Limb (tissue), 2 donors: Measurements from ENCODE around the gene COL15A1.
A peak's percentile ranks its signal among the peaks of the same experiment; 100 is the strongest.
"Not testable (repeated sequence)": the region's sequence is repeated elsewhere in the genome, so short reads cannot be mapped to it uniquely, and the experiment has no call there.

Experiments used
- DNase-seq, 2 donors: peaks; one replicate each; pipeline ENCODE4 v3.0.0-alpha.2; 2016; ENCODE audit errors: extremely low spot score in 2 of 2

The COL15A1 gene

DNA sequence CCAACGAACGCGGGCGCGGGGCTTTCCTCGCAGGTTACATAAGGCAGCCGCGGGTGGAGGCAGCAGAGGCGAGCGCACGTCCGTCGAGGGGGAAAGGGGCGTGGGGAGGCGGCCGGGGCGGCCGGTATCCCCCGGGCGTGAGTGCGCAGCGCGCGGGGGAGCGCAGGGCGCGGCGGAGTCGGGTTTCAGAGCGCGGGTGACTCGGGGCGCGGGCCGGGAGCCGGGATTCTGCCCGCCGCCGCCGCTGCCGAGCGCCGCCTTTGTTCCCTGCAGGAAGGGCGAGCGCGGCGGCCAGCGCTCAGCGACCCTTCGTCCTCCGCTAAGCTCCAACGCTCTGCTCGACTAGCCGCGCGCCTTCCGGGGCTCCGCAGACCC is at the start of gene COL15A1:
Gene COL15A1 (plus strand): TSS at position 226 of the 375 bp plus-strand sequence. CDS start 155 bp downstream, outside the sequence.
- no peak for DNase-seq

GRCh38 chr9:98894171-98894570 is 49.5 kb upstream of the COL15A1 start:
- DNase-seq, result no peak

DNA sequence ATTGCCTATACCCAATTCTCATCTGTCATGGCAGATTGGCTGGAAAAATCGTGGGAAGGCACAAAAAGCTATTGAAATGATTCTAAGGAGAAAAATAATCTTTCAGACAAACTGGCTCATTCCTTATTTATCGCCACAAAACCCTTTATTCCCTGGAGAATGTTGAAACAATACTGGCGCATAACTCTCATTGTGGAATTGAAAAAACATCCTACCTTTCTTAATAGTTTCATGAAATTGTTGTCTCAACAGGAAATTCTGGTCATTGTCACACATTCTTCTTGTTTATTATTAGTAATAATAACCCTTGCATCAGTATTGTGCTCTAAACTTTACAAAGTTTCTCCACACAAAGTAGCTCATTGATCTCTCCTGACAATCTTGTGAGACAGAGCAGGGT is 48.9 kb upstream of the COL15A1 start:
- no peak for DNase-seq

DNA sequence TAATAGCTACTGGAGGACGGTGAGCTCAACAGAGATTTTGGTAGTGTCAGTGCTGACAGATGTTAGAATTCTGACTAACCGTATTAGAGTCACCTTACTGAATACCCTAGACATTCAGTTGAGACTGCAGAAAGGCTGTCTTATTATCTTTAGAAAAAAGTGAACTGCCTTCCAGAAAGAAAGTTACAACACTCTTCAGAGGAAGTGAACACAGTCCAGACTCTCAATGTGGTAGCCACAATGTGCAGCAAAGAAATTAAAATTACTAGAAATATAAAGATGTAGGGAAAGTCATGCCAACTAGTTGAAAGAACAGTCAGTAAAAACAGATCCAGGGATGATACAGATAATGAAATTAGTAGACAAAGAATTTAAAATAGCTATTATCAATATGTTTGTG is 47.1 kb upstream of the COL15A1 start:
- DNase-seq, result no peak

- DNase-seq, result no peak
These were observed 46.0 kb upstream of the COL15A1 start for GRCh38 chr9:98897745-98898144.

- DNase-seq, result peak; percentile 54 to 71
These were observed 44.2 kb upstream of the COL15A1 start for GRCh38 chr9:98899408-98900056.

DNA sequence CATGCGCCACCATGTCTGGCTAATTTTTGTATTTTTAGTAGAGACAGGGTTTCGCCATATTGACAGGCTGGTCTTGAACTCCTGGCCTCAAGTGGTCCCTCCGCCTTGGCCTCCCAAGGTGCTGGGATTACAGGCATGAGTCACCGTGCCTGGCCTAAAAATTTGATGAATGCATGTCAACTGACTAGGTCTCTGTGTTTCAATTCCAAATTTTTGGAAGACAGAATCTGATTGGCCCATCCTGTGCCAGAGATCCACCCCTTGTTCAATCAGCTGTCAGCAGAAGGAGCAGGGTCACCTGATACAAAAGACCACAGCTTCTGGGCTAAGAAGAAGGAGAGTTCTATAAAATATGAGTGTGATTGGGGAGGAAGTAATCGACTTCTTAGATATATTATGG is 43.5 kb upstream of the COL15A1 start:
- no peak for DNase-seq

GRCh38 chr9:98900725-98901124 is 43.0 kb upstream of the COL15A1 start:
- DNase-seq, result no peak

DNA sequence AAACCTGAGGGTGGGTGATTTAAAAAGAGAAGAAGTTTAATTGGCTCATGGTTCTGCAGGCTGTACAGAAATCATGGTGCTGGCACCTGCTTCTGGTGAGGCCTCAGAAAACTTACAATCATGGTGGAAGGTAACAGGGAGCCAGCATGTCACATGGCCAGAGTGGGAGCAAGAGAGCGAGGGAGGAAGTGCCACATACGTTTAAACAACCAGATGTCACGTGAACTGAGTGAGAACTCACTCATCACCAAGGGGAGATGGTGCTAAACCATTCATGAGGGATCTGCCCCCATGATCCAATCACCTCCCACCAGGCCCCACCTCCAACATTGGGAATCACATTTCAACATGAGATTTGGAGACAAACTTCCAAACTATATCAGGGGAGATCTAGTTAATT is 41.9 kb upstream of the COL15A1 start:
- DNase-seq, result not testable (repeated sequence)

DNA sequence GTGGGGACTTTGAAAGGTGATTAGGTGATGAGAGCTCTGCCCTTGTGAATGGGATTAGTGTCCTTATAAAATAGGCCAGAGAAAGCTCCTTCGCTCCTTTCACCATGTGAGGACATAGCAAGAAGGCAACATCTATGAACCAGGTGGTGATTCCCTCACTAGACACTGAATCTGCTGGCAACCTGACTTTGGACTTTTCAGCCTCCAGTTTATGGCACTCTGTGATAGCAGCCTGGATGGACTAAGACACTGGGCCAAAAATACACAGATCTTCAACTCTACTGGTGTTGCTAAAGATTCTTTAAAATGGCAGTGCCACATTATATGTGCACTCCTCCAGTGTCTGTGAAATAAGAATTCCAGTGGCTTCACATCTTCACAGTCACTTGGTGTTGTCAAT is 41.2 kb upstream of the COL15A1 start:
- DNase-seq, result no peak

DNA sequence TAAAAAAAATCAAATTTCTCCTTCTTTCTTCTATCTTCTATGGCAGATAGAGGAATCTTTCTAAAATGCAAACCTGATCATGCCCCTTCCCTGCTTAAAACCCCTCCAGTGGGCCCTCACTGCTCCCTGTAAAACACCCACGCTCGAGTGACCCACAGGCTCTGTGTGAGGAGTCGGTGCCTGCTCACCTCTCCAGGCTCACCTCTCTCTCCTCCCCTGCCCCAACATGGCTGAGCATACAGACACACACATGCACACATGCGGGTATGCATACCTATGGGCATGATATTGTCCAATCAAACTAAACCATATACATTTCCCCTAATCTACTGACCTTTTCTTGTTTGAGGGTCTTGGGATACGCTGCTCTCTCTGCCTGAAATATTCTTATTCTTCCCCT is 40.8 kb upstream of the COL15A1 start:
- no peak for DNase-seq

GRCh38 chr9:98903961-98904411 is 39.7 kb upstream of the COL15A1 start:
- DNase-seq, result no peak

DNA sequence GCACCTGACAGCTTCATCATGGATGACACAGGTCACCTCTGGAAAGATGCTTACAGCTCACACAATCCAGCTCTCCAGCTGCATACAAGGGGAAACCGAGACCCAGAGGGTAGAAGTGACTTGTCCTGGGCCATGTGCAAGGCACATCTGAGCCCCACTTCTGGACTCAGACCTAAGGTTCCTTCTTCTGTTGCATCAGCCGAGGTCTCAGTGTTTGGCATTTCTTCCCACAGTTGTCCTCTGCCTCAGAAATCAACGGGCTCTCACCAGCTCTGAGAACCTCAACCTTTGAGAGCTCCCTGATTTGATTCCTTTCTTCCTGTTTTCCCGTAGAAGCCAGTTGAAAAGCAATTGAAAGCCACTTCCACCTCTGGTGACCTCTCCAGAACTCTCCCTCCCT is 38.7 kb upstream of the COL15A1 start:
- DNase-seq, result no peak

DNA sequence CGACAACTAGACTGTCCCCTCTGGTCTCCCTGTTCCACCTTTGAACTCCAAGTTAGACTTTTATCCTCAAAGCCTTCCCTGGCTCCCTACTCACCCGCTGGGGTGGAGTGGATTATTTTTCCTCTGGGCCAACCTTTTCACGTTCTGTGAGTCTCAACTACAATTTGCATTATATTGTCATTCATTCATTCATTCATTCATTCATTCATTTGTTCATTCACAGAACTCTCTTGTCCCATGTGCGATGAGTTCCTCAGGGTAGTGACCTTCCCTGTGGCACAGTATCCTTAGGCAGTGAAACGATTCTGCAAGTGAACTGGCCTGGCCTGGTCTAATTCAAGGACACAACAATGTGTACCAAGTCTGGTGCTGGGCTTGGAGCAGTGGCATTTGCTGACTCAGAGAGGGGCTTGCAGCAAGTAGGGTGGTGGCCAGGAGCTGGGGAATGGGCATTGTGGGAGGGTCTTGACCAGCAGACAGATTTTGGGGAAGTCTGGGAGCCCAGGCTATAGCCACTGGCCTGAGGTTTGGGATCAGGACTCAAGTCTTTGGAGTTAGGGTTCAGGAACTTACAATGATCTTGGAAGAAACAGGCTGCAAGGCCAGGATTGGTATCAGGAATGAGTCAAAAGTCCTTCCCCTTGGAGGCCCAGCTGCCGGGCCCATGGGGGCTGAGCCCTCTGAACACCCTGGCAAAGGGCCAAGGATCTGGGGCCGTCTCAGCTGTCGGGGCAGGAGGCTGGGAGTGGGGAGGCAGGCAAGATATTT is 37.2 kb upstream of the COL15A1 start:
- DNase-seq, result peak in 1 of 2 donors; percentile 62

DNA sequence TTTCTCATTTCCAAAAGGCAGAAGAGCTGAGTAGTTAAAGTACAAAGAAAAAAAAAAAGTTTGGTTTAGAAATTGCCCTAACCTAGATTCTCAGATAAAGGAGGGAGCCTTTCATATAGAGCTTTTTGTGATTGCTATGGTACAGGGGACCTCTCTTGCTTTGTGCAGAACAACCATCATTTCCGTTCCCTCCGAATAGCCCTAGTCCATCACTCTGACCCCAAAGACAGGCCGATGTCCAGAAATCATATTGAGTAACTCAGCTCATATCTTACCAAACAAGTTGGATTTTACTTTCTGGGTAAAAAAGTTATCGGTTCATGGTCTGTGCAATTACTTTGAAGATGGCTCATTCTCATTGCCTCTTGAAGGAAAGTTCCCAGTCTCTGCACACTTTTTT is 36.7 kb upstream of the COL15A1 start:
- no peak for DNase-seq

DNA sequence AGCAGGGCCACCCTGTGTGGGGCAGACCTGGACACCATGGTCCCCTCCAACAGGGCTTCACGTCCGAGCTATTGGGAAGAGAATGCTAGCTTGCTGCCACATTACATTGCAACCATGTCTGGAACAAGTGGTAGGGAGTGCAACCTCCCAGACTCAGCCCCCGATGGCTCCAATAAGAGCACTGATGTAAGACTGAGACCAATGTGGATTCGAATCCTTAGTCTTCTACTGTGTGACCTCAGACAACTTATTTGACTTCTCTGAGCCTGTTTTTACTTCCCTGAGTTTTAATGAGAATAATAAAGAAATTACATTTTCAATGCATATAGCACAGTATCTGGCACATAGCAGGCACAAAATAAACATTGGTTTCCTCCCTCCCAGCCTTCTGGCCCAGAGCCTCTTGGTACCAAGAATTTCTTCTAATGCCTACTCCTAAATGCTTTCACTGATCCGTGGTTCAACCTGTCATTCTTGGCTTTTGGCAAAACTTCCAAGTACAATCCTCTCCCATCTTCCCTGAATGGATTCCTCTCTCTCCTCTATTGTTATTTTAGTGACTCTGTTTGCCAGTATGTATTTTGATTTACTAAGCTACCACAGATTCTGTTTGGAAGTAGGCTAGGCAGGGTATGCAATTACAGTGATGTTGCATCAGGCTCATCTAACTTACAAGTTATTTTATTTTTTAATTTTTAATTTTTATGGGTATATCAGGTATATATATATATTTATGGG is 34.6 kb upstream of the COL15A1 start:
- DNase-seq, result no peak

DNA sequence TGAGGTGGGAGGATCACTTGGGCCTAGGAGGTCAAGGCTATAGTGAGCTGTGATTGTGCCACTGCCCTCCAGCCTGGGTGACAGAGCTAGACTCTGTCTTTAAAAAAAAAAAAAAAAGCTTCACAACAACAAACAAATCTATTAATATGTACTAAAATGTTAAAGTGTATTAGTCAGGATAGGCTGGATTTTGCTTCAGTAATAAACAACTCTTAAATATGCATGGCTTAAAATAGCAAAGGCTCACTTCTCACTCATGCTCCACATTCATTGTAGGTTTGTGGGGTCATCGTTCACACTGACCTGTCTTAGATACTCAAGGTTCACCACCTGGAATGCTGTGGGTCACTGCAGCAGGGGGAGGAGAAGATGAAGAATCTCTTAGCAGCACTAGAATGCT is 33.8 kb upstream of the COL15A1 start:
- DNase-seq, result no peak

DNA sequence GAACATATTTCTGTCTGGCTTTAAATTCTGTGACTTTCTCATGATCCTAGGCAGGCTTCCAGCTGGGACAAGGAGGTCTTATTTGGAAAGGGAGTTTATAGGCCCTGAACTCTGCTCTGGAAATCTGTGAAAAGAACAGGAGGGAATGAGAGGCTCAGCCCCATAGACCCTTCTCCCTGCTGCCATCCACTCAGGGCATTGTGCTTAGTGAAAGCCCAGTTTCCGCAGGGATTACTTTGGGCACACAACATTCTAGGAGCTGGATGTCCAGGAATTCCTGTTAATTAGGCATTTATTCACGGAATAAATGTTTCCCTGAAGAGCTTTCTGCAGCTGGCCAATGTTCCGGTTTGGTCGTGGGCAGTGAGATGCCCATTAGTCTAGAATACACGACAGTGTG is 32.7 kb upstream of the COL15A1 start:
- no peak for DNase-seq

- DNase-seq, result not testable (repeated sequence)
These were observed 32.0 kb upstream of the COL15A1 start for GRCh38 chr9:98911738-98912137.

DNA sequence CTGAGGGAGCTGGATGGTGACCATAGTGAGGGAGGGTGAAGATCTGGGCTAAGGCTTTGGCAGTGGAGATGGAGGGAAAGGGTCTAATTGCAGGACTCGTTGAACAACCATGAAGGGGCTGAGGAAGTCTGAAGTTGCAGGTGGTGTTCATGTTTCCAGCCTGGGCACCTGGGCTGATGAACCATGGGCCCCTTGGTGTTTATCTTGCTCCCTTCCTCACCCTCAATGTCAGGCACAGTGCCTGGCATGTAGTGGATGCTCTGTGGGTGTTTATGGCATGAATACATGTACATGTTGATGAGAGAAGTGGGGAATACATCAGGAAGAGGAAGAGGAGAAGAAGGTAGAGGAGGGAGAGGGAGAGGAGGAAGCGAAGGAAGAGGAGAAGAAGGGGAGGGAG is 31.3 kb upstream of the COL15A1 start:
- DNase-seq, result no peak

- DNase-seq, result no peak
These were observed 30.7 kb upstream of the COL15A1 start for GRCh38 chr9:98913044-98913443.

DNA sequence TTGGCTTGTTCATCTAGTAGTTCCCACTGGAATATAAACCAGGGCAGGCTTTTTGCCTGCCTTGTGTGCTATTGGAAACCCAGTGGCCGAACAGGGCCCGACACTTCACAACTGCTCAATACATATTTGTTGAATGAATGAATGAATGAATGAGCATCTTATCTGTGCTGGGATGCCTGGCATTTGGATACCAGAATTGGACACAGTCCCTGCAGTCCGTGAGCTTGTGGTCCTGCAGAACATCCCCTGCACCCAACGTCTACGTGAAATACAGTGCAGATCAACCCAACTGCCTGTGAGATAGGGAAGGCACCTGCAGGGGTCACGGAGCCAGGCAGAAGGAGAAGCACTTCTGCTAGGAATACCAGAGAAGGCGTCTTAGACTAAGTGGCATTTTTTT is 30.0 kb upstream of the COL15A1 start:
- DNase-seq, result no peak
